HG02763 (cell line): ENCODE data around the gene SH3GLB2.
"Not testable (repeated sequence)": the region's sequence is repeated elsewhere in the genome, so short reads cannot be mapped to it uniquely, and the experiment has no call there.

Experiments used
- ATAC-seq: cut with Tn5 transposase; IDR thresholded peaks from one replicate; pipeline ENCODE4 v1.9.1; 2021; ENCODE audit warnings: mild to moderate bottlenecking, moderate library complexity; ENCODE audit not compliant: unreplicated experiment

Gene SH3GLB2

DNA sequence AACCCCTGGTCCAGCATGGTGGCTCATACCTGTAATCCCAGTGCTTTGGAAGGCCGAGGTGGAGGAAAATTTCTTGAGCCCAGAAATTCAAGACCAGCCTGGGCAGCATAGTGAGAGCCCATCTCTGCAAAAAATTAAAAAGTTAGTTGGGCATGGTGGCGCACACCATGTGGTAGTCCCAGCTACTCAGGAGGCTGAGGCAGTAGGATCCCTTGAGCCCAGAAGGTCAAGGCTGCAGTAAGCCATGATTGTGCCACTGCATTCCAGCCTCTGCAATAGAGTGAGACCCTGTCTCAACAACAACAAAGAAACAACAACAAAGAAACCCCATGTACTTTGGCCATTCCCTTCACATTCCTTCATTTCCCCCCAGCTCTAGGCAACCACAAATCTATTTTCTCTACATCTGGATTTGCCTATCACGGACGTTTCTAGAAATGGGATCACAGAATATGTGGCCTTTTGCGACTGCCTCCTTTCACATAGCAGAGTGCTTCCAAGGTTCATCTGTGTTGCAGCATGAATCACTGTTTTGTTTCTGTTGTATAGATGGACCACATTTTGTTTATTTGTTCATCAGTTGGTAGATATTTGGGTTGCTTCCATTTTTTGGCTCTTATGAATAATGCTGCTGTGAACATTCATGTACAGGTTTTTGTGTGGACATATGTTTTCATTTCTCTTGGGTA lies 26.2 kb upstream of the SH3GLB2 start:
- no peak for ATAC-seq

GRCh38 chr9:129053020-129053419 lies 24.9 kb upstream of the SH3GLB2 start:
- ATAC-seq = no peak

- ATAC-seq = no peak
Measured at GRCh38 chr9:129052592-129052991, 24.5 kb upstream of the SH3GLB2 start.

- ATAC-seq = no peak
Measured at GRCh38 chr9:129042016-129042415, 13.9 kb upstream of the SH3GLB2 start.

GRCh38 chr9:129040113-129040643 lies 12.0 kb upstream of the SH3GLB2 start:
- no peak for ATAC-seq

GRCh38 chr9:129038109-129038852 lies 10.2 kb upstream of the SH3GLB2 start:
- no peak for ATAC-seq

DNA sequence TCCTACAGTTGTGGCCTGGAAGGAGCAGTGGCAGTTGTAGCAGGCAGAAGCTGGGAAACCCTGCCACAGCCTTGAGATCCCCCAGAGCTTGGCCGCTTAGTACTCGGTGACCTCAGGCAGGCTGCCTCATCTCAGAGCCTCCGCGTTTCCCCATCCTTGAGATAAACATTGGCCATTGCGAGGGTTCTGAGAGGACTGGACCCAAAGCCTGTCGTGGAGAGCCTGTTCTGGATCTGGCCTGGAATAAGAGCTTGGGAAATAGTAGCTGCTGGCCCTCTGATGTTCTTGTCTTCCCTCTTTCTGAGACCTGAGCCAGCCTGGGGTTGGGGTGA lies 9.6 kb upstream of the SH3GLB2 start:
- ATAC-seq = no peak

- no peak for ATAC-seq
Measured at GRCh38 chr9:129036923-129037766, 9.0 kb upstream of the SH3GLB2 start.

GRCh38 chr9:129036241-129036922 lies 8.3 kb upstream of the SH3GLB2 start, which contains the start of gene MIGA2:
MIGA2 (plus strand) TSS chr9:129036626; CDS start chr9:129040595, 3,969 bp downstream.
- peak; percentile 96 for ATAC-seq

- ATAC-seq = not testable (repeated sequence)
Measured at GRCh38 chr9:129035838-129036237, 7.7 kb upstream of the SH3GLB2 start.

- no peak for ATAC-seq
Measured at GRCh38 chr9:129033216-129033615, 5.1 kb upstream of the SH3GLB2 start.

GRCh38 chr9:129032541-129033159 lies 4.5 kb upstream of the SH3GLB2 start:
- ATAC-seq = no peak

DNA sequence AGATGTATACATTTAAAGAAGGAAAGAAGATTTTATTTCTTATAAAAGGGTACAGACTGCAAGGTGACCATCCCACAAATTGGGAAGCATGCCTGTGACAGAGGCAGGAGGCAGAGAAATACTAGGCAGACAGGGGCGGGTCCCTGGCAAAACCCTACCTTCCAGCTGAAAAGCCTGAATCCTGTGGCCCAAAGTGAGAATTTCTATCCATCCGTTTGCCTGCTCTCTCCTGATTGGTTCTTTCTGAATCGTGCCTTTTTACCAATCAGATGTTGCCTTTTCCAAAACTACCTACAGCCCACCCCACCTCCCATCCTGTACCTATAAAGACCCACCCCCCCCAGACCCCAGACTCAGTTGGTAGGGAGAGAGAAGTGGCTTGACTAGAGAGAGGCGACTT lies 3.4 kb upstream of the SH3GLB2 start:
- no peak for ATAC-seq

DNA sequence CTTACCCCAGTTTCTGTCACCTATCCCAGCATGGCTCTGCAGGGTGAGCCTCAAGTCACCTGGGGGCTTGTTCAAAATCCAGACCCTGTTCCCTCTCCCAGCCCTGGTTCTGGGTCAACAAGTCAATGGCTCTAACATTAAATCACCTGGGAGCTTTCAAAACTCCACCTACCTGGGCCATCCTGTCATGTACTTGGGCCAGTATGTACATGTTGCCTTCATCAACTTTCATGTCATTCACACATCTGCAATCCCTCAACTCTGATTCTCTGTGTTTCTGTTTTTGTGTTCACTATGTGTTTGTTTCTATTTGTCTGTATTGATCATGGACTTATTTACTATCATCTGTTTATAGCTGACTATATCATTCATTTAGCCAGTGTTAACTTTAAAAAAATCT lies 2.1 kb upstream of the SH3GLB2 start:
- ATAC-seq = no peak

DNA sequence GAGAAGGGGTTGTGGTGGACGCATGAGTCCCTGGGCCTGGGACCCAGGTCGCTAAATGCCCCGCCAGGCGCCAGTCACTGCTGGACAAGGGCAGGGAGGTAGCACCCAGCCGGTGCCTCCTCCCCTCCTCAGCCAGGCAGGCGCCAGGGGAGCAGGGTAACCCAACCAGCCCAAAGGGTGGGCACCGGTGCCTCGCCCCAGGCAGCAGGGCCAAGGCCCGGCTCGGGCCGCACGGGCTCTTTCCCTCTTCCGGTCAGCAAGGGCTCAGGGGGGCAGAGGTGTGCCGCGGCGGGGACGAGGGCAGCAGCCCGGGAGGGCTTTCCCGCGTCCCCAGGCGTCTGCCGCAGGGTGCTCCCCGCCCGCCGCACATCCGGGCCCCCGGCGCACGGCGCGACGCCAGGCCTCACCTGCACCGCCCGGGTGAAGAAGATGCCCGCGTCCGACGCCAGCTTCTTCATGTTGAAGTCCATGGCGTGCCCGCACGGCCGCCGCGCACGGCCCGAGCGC lies 393 bp downstream of the SH3GLB2 start:
- ATAC-seq = peak; percentile 3

DNA sequence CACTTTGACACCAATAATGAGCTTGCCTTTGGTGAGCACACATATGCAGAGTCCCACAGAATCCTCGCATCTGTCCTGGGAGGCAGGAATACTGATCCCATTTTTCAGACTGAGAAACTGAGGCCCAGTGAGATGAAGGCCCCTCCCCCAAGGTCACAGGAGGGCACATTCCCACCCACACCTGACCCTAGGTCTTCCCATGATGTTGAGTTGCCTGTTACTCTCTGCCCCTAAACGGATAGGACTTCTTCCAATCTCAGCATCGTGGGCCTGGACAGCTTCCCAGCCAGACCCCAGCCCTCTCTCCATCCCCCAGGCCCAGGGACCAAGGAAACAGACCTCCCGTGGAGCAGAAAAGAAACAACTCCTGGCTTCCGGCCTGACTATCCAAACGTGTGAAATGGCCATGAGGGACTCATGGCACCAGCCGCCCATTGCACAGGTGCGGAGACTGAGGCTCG lies 877 bp downstream of the SH3GLB2 start:
- ATAC-seq = no peak

- ATAC-seq = no peak
Measured at GRCh38 chr9:129026442-129027223, 1.5 kb downstream of the SH3GLB2 start.

GRCh38 chr9:129023908-129024233 lies 4.3 kb downstream of the SH3GLB2 start:
- no peak for ATAC-seq
